Mucosa of rectum (tissue), 2 donors: ENCODE measurements around the gene TBCD.
"Not testable (repeated sequence)": the region's sequence is repeated elsewhere in the genome, so short reads cannot be mapped to it uniquely, and the experiment has no call there.

Experiments used
- H3K27ac ChIP-seq, 2 donors: one replicate each; pipeline ENCODE4 v1.7.0; 2013; ENCODE audit warnings: inconsistent platforms in 2 of 2, low read depth in 2 of 2, low read length in 2 of 2
- H3K27me3 ChIP-seq, 2 donors: one replicate each; pipeline ENCODE4 v1.7.0; 2013; ENCODE audit warnings: low read length in 2 of 2; ENCODE audit not compliant: control insufficient read depth in 2 of 2, insufficient read depth in 2 of 2
- H3K36me3 ChIP-seq, 2 donors: one replicate each; pipeline ENCODE4 v1.7.0; 2013; ENCODE audit warnings: low read length in 2 of 2; ENCODE audit not compliant: control insufficient read depth in 2 of 2, insufficient read depth in 2 of 2
- H3K4me1 ChIP-seq, 2 donors: one replicate each; pipeline ENCODE4 v1.7.0; 2013; ENCODE audit warnings: low read length in 2 of 2, mild to moderate bottlenecking in 1 of 2; ENCODE audit not compliant: control insufficient read depth in 2 of 2, insufficient read depth in 2 of 2
- H3K4me3 ChIP-seq, 2 donors: one replicate each; pipeline ENCODE4 v1.7.0; 2013; ENCODE audit warnings: low read length in 2 of 2
- H3K9ac ChIP-seq, 2 donors: one replicate each; pipeline ENCODE4 v1.7.0; 2013; ENCODE audit warnings: low read length in 2 of 2, low read depth in 1 of 2, mild to moderate bottlenecking in 1 of 2
- H3K9me3 ChIP-seq, 2 donors: one replicate each; pipeline ENCODE4 v1.7.0; 2013; ENCODE audit warnings: low read length in 2 of 2; ENCODE audit not compliant: control insufficient read depth in 2 of 2
- donor health status: healthy.
- donor health status: Normal muscosa, but diverticular disease.

TBCD gene

GRCh38 chr17:82968033-82968841, 216.4 kb downstream of the TBCD start:
- not testable (repeated sequence) for H3K9me3 ChIP-seq, H3K4me3 ChIP-seq, H3K4me1 ChIP-seq, H3K27ac ChIP-seq, H3K36me3 ChIP-seq, H3K27me3 ChIP-seq, H3K9ac ChIP-seq

GRCh38 chr17:82970067-82970466, 218.2 kb downstream of the TBCD start:
- Histone ChIP-seq H3K27me3 (no peaks in the 10 kb centered on the region), H3K36me3 (no peaks in the 10 kb centered on the region), H3K9me3 (no peaks in the 10 kb centered on the region), H3K4me3 (no peak overlapping the region), H3K4me1 (no peaks in the 10 kb centered on the region), H3K9ac (no peak overlapping the region), H3K27ac (no peak overlapping the region)

GRCh38 chr17:82970818-82971590, 219.1 kb downstream of the TBCD start:
- Histone ChIP-seq H3K9ac (no peak overlapping the region), H3K4me1 (no peaks in the 10 kb centered on the region), H3K27me3 (no peaks in the 10 kb centered on the region), H3K9me3 (no peaks in the 10 kb centered on the region), H3K4me3 (no peak overlapping the region), H3K36me3 (no peaks in the 10 kb centered on the region), H3K27ac (no peak overlapping the region)

GRCh38 chr17:82972836-82973372, 221.0 kb downstream of the TBCD start:
- Histone ChIP-seq H3K4me3 (no peak overlapping the region), H3K27ac (no peak overlapping the region), H3K9ac (no peak overlapping the region), H3K36me3 (no peaks in the 10 kb centered on the region), H3K9me3 (no peaks in the 10 kb centered on the region), H3K4me1 (no peaks in the 10 kb centered on the region), H3K27me3 (no peaks in the 10 kb centered on the region)

GRCh38 chr17:82973456-82974135, 221.7 kb downstream of the TBCD start:
- Histone ChIP-seq H3K9me3 (no peaks in the 10 kb centered on the region), H3K36me3 (no peaks in the 10 kb centered on the region), H3K4me1 (no peaks in the 10 kb centered on the region), H3K27me3 (no peaks in the 10 kb centered on the region), H3K4me3 (no peak overlapping the region), H3K9ac (no peak overlapping the region), H3K27ac (no peak overlapping the region)

- Histone ChIP-seq H3K9me3 (no peaks in the 10 kb centered on the region), H3K27ac (no peak overlapping the region), H3K27me3 (no peaks in the 10 kb centered on the region), H3K4me1 (no peaks in the 10 kb centered on the region), H3K36me3 (no peaks in the 10 kb centered on the region), H3K4me3 (no peak overlapping the region), H3K9ac (no peak overlapping the region)
Observed at GRCh38 chr17:82974136-82974952, 222.5 kb downstream of the TBCD start.

GRCh38 chr17:82976982-82977488, 225.2 kb downstream of the TBCD start:
- Histone ChIP-seq H3K4me1 (no peaks in the 10 kb centered on the region), H3K9me3 (no peaks in the 10 kb centered on the region), H3K27me3 (no peaks in the 10 kb centered on the region), H3K36me3 (no peaks in the 10 kb centered on the region), H3K4me3 (no peak overlapping the region), H3K9ac (no peak overlapping the region), H3K27ac (no peak overlapping the region)

GRCh38 chr17:82977606-82978005, 225.7 kb downstream of the TBCD start:
- no peaks in the 10 kb centered on the region for H3K9me3 ChIP-seq
- H3K4me3 ChIP-seq: no peak overlapping the region
- H3K27ac ChIP-seq: no peak overlapping the region
- H3K9ac ChIP-seq: no peak overlapping the region
- H3K4me1 ChIP-seq: no peaks in the 10 kb centered on the region
- H3K36me3 ChIP-seq: no peaks in the 10 kb centered on the region
- H3K27me3 ChIP-seq: no peaks in the 10 kb centered on the region

- Histone ChIP-seq H3K9ac (no peak overlapping the region), H3K27me3 (no peaks in the 10 kb centered on the region), H3K9me3 (no peaks in the 10 kb centered on the region), H3K4me1 (no peaks in the 10 kb centered on the region), H3K36me3 (no peaks in the 10 kb centered on the region), H3K4me3 (no peak overlapping the region), H3K27ac (no peak overlapping the region)
Observed at GRCh38 chr17:82978765-82979349, 227.0 kb downstream of the TBCD start.
